ENCODE measurements around the gene KBTBD8. TPM values are rescaled to one million over a fixed set of nuclear protein-coding genes. Genes with fewer than 3 reads are reported as not detected.

Gene KBTBD8
- total RNA-seq, 1 donor: 9.8 TPM

GRCh38 chr3:67030785-67031740 is 33.0 kb downstream of the KBTBD8 start:
- H3K4me3 ChIP-seq (ENCODE audit: low read depth, low read length): no peak overlapping the region
- no peak for TF ChIP-seq CTCF (IDR thresholded peaks at IDR 0.05; ENCODE audit: insufficient read depth, low read length)
- DNase-seq (ENCODE audit: low read depth): no peak

GRCh38 chr3:67031986-67032385 is 33.9 kb downstream of the KBTBD8 start:
- no peak for TF ChIP-seq CTCF (IDR thresholded peaks at IDR 0.05; ENCODE audit: insufficient read depth, low read length)
- DNase-seq (ENCODE audit: low read depth): no peak
- H3K4me3 ChIP-seq (ENCODE audit: low read depth, low read length): no peak overlapping the region

- no peak for DNase-seq (ENCODE audit: low read depth)
Observed at GRCh38 chr3:67033079-67033478, 35.0 kb downstream of the KBTBD8 start.

GRCh38 chr3:67034371-67034770 is 36.3 kb downstream of the KBTBD8 start:
- no peak for TF ChIP-seq CTCF (IDR thresholded peaks at IDR 0.05; ENCODE audit: insufficient read depth, low read length)
- H3K4me3 ChIP-seq (ENCODE audit: low read depth, low read length): no peak overlapping the region
- DNase-seq (ENCODE audit: low read depth): no peak

More at GRCh38 chr3:67033079-67033478, 35.0 kb downstream of the KBTBD8 start:
- no peak for TF ChIP-seq CTCF (IDR thresholded peaks at IDR 0.05; ENCODE audit: insufficient read depth, low read length)
- H3K4me3 ChIP-seq (ENCODE audit: low read depth, low read length): no peak overlapping the region

GRCh38 chr3:67037615-67038014 is 39.5 kb downstream of the KBTBD8 start:
- DNase-seq (ENCODE audit: low read depth): peak; percentile 67
- H3K4me3 ChIP-seq (ENCODE audit: low read depth, low read length): no peak overlapping the region
- no peak for TF ChIP-seq CTCF (IDR thresholded peaks at IDR 0.05; ENCODE audit: insufficient read depth, low read length)

GRCh38 chr3:67044295-67044694 is 46.2 kb downstream of the KBTBD8 start:
- TF ChIP-seq CTCF (IDR thresholded peaks at IDR 0.05; ENCODE audit: insufficient read depth, low read length): no peak
- H3K4me3 ChIP-seq (ENCODE audit: low read depth, low read length): no peak overlapping the region
- peak; percentile 22 for DNase-seq (ENCODE audit: low read depth)
